Measurements from ENCODE around the gene DNAJC7.

The DNAJC7 gene

GRCh38 chr17:41944943-41945342 lies 72.3 kb downstream of the DNAJC7 start:
- no peak overlapping the region for H3K4me3 ChIP-seq (ENCODE audit: low read depth, low read length)
- no peak for TF ChIP-seq CTCF (IDR thresholded peaks at IDR 0.05; ENCODE audit: low read depth, low read length)

GRCh38 chr17:41943492-41943891 lies 73.7 kb downstream of the DNAJC7 start:
- no peak overlapping the region for H3K4me3 ChIP-seq (ENCODE audit: low read depth, low read length)
- TF ChIP-seq CTCF (IDR thresholded peaks at IDR 0.05; ENCODE audit: low read depth, low read length) = no peak

GRCh38 chr17:41942626-41943373 lies 74.4 kb downstream of the DNAJC7 start:
- TF ChIP-seq CTCF (IDR thresholded peaks at IDR 0.05; ENCODE audit: low read depth, low read length) = no peak
- H3K4me3 ChIP-seq (ENCODE audit: low read depth, low read length) = no peak overlapping the region

- no peak for TF ChIP-seq CTCF (IDR thresholded peaks at IDR 0.05; ENCODE audit: low read depth, low read length)
- no peak overlapping the region for H3K4me3 ChIP-seq (ENCODE audit: low read depth, low read length)
Measured at GRCh38 chr17:41941168-41941567, 76.1 kb downstream of the DNAJC7 start.

- TF ChIP-seq CTCF (IDR thresholded peaks at IDR 0.05; ENCODE audit: low read depth, low read length) = no peak
- no peak overlapping the region for H3K4me3 ChIP-seq (ENCODE audit: low read depth, low read length)
Measured at GRCh38 chr17:41939693-41940090, 77.5 kb downstream of the DNAJC7 start.

GRCh38 chr17:41939044-41939692 lies 78.1 kb downstream of the DNAJC7 start:
- H3K4me3 ChIP-seq (ENCODE audit: low read depth, low read length) = no peak overlapping the region
- no peak for TF ChIP-seq CTCF (IDR thresholded peaks at IDR 0.05; ENCODE audit: low read depth, low read length)
